HEK293 (cell line): ENCODE measurements around the gene LMF1.

Experiments
- ZNF175 ChIP-seq: fragments of 450-650 bp; formaldehyde crosslinking; IDR thresholded peaks from 2 replicates; pipeline ENCODE4 v1.5.1; 2016; ENCODE audit warnings: missing biosample characterization, missing genetic modification characterization
- ZNF571 ChIP-seq: fragments of 450-650 bp; formaldehyde crosslinking; IDR thresholded peaks from 2 replicates; pipeline ENCODE4 v1.5.0; 2017; ENCODE audit warnings: missing biosample characterization, missing genetic modification characterization

- TF ChIP-seq ZNF571 (tag by site-specific recombination) (no peak), ZNF175 (tag by site-specific recombination) (no peak)
Observed at GRCh38 chr16:952321-952720, 18.5 kb downstream of the LMF1 start.
